Esophagus muscularis mucosa (tissue), 3 donors: ENCODE results near the gene ATP10A.

Experiments used
- CTCF ChIP-seq, 3 experiments: fragments of 200-600 bp in 2 of 3; fragments of 450-650 bp in 1 of 3; sonication (generic) in 2 of 3; IDR thresholded peaks; one replicate each; pipeline ENCODE4 v1.5.1; 2017 to 2019; ENCODE audit warnings: antibody characterized with exemption in 3 of 3, mild to moderate bottlenecking in 2 of 3, moderate library complexity in 1 of 3
- POLR2A ChIP-seq: fragments of 450-650 bp; IDR thresholded peaks from one replicate; pipeline ENCODE4 v1.6.1; 2017; ENCODE audit warnings: antibody characterized with exemption, moderate library complexity, mild to moderate bottlenecking, low read depth
- POLR2AphosphoS5 ChIP-seq, 2 donors: sonication (generic); formaldehyde crosslinking; IDR thresholded peaks; one replicate each; pipeline ENCODE4 v1.6.1; 2017; ENCODE audit warnings: antibody characterized with exemption in 2 of 2

DNA sequence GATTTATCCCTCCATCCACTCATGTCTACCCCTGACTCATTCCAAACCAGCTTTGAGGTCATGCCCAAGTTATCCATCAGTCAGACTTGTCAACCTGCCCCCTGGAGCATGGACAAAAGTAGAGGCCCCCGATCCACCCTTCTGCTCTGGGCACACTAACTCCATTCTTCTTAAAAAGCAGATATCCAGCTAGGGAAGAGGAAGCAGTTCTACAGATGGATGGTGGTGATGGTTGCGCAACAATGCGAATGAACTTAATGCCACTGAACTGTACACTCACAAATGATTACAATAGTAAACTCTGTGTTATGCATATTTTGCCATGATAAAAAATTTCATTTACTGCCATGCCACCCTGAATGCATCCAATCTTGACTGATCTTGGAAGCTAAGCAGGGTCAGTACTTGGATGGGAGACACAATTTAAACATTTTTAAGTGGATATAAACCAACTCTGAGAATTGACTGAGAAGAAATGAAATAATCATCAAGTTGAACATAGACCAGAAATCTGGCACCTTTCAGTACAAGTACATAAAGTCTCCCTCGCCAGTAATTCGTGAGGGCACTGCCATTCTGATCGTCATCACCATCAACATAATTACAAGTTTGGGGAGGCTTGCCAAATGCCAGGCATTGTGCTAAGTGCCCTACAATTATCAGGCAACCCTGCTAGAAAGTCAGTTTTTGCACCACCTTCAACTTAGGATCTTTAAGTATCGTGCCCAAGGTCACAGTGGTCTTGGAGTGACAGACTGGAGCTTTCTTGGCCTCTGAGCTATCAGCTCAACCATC, 124.8 kb downstream of the ATP10A start:
- TF ChIP-seq POLR2AphosphoS5 (IDR thresholded peaks at IDR 0.05) (no peak), CTCF (IDR thresholded peaks at IDR 0.05) (no peak), POLR2A (no peak)
